HCT116 (cell line): Measurements from ENCODE around the gene TMTC4. TPM values are rescaled to one million over a fixed set of nuclear protein-coding genes. Genes with fewer than 3 reads are reported as not detected.

ENCODE experiments used
- ATAC-seq: fragments of 200-7000 bp; cut with Tn5 transposase; 2 replicates; pipeline ENCODE4 v1.9.1; 2020; ENCODE audit warnings: mild to moderate bottlenecking, moderate library complexity
- BruUV-seq: library from RNA; stranded (reverse); fragments of 400-500 nt; replicated peaks from 2 replicates; lab custom pipeline; 2021; lab: Mats Ljungman, UMichigan
- CTCF ChIA-PET: fragments of 300-600 bp; sonication (Branson Sonifier 250); formaldehyde crosslinking; loops from one replicate; lab custom pipeline; 2021; ENCODE audit warnings: antibody characterized with exemption; lab: Charles Lee
- POLR2A ChIA-PET: fragments of 300-600, 350-600 bp; sonication (Branson Sonifier 250); formaldehyde crosslinking; loops from one replicate; lab custom pipeline; 2021; ENCODE audit warnings: antibody characterized with exemption; lab: Charles Lee
- RAD21 ChIA-PET, 2 experiments: fragments of 300-600 bp; sonication (Branson Sonifier 250); formaldehyde crosslinking; loops; one replicate each; lab custom pipeline; 2023; ENCODE audit warnings: low total read pairs in 2 of 2; ENCODE audit not compliant: uncharacterized antibody in 2 of 2, unreplicated experiment in 2 of 2, low non-redundant PET in 1 of 2; lab: Charles Lee
- DNase-seq: peaks from one replicate; pipeline ENCODE4 v3.0.0-alpha.2; 2010; ENCODE audit warnings: low read depth, low spot score
- H2AFZ ChIP-seq: fragments of 200-600 bp; shearing (Covaris generic), sonication (generic); 2 replicates; pipeline ENCODE4 v1.6.1; 2017; ENCODE audit warnings: low read depth, mixed run types, mixed read lengths, antibody characterized with exemption, low read length; ENCODE audit not compliant: poor library complexity, severe bottlenecking
- H3K27ac ChIP-seq: 2 replicates; pipeline ENCODE4 v1.5.1; 2012; ENCODE audit warnings: low read depth, low read length
- H3K27me3 ChIP-seq: fragments of 200-600 bp; sonication (generic); 2 replicates; pipeline ENCODE4 v1.6.1; 2016; ENCODE audit warnings: mixed run types, low read length, mixed read lengths; ENCODE audit not compliant: insufficient read depth
- H3K36me3 ChIP-seq, 2 experiments: fragments of 200-500 bp in 1 of 2; fragments of 200-600 bp in 1 of 2; sonication (Bioruptor generic) in 1 of 2; sonication (generic) in 1 of 2; 2 replicates each; pipeline versions ENCODE4 v1.5.1 to v1.6.1; 2014 to 2016; ENCODE audit warnings: low read length in 2 of 2, inconsistent platforms in 1 of 2, mixed read lengths in 1 of 2, mixed run types in 1 of 2; ENCODE audit not compliant: insufficient read depth in 2 of 2, control insufficient read depth in 1 of 2
- H3K4me1 ChIP-seq, 2 experiments: fragments of 200-600 bp in 1 of 2; sonication (generic) in 1 of 2; 2 replicates each; pipeline versions ENCODE4 v1.5.1 to v1.6.1; 2012 to 2017; ENCODE audit warnings: low read length in 2 of 2, inconsistent platforms in 1 of 2, mild to moderate bottlenecking in 1 of 2, mixed read lengths in 1 of 2, mixed run types in 1 of 2, moderate library complexity in 1 of 2; ENCODE audit not compliant: insufficient read depth in 2 of 2, control insufficient read depth in 1 of 2
- H3K4me2 ChIP-seq: fragments of 200-600 bp; sonication (generic); 2 replicates; pipeline ENCODE4 v1.6.1; 2017; ENCODE audit warnings: mixed run types, low read length, mixed read lengths
- H3K4me3 ChIP-seq, 2 experiments: fragments of 200-600 bp in 1 of 2; sonication (generic) in 1 of 2; replicated peaks in 1 of 2; 2 replicates each; pipeline ENCODE4 v1.5.1; 2011 to 2016; ENCODE audit warnings: low read length in 2 of 2, control low read depth in 1 of 2, low read depth in 1 of 2, mild to moderate bottlenecking in 1 of 2, mixed read lengths in 1 of 2, mixed run types in 1 of 2
- H3K79me2 ChIP-seq: fragments of 200-600 bp; sonication (generic); 2 replicates; pipeline ENCODE4 v1.6.1; 2017; ENCODE audit warnings: mild to moderate bottlenecking, mixed run types, low read length, moderate library complexity, mixed read lengths; ENCODE audit not compliant: insufficient read depth
- H3K9ac ChIP-seq: fragments of 200-600 bp; sonication (generic); 2 replicates; pipeline ENCODE4 v1.6.1; 2016; ENCODE audit warnings: low read length, mixed read lengths
- H3K9me2 ChIP-seq: fragments of 200-600 bp; sonication (generic), shearing (Covaris generic); 2 replicates; pipeline ENCODE4 v1.6.1; 2017; ENCODE audit warnings: mixed run types, mild to moderate bottlenecking, moderate library complexity; ENCODE audit not compliant: insufficient read depth
- H3K9me3 ChIP-seq, 2 experiments: fragments of 200-500 bp in 1 of 2; fragments of 200-600 bp in 1 of 2; sonication (Bioruptor generic) in 1 of 2; sonication (generic) in 1 of 2; 2 replicates each; pipeline ENCODE4 v1.6.1; 2014 to 2017; ENCODE audit warnings: low read length in 2 of 2, mixed read lengths in 2 of 2, inconsistent platforms in 1 of 2, low read depth in 1 of 2, mild to moderate bottlenecking in 1 of 2, mixed run types in 1 of 2, moderate library complexity in 1 of 2; ENCODE audit not compliant: control insufficient read depth in 1 of 2, insufficient read depth in 1 of 2
- H4K20me1 ChIP-seq: fragments of 200-600 bp; sonication (generic), shearing (Covaris generic); 2 replicates; pipeline ENCODE4 v1.6.1; 2017; ENCODE audit warnings: mixed run types, mild to moderate bottlenecking, moderate library complexity; ENCODE audit not compliant: insufficient read depth
- CBX3 ChIP-seq: IDR thresholded peaks from 2 replicates; pipeline ENCODE4 v1.6.1; 2012; ENCODE audit warnings: low read depth
- ELF1 ChIP-seq: IDR thresholded peaks from 2 replicates; pipeline ENCODE4 v1.6.1; 2012; ENCODE audit warnings: low read depth, borderline replicate concordance
- EZH2phosphoT487 ChIP-seq: fragments of 200-600 bp; IDR thresholded peaks from 2 replicates; pipeline ENCODE4 v1.6.1; 2018; ENCODE audit warnings: antibody characterized with exemption, borderline replicate concordance
- FOSL1 ChIP-seq: IDR thresholded peaks from 2 replicates; pipeline ENCODE4 v1.6.1; 2012; ENCODE audit warnings: low read depth
- POLR2A ChIP-seq: IDR thresholded peaks from 2 replicates; pipeline ENCODE4 v1.7.0; 2011; ENCODE audit warnings: borderline replicate concordance; ENCODE audit not compliant: insufficient read depth, insufficient read length; ENCODE audit errors: extremely low read depth
- SIN3A ChIP-seq: IDR thresholded peaks from 2 replicates; pipeline ENCODE4 v1.6.1; 2012; ENCODE audit warnings: low read depth
- SP1 ChIP-seq: IDR thresholded peaks from 2 replicates; pipeline ENCODE4 v1.6.1; 2012; ENCODE audit warnings: low read depth
- TCF7L2 ChIP-seq: IDR thresholded peaks from 2 replicates; pipeline ENCODE4 v1.7.0; 2011; ENCODE audit warnings: borderline replicate concordance, inconsistent platforms; ENCODE audit not compliant: insufficient read depth, insufficient read length; ENCODE audit errors: extremely low read depth
- ZNF274 ChIP-seq: fragments of 200-500 bp; sonication (Bioruptor generic); IDR thresholded peaks from 2 replicates; pipeline ENCODE4 v1.6.1; 2014; ENCODE audit warnings: mild to moderate bottlenecking, low read depth, low read length, inconsistent platforms
- intact Hi-C: fragments of 100-400 bp; cut with micrococcal nuclease; formaldehyde crosslinking; loops from 2 replicates; pipeline ENCODE4 v1.10.0; 2022
- total RNA-seq: library from RNA; stranded (reverse); gene quantifications from one replicate; pipeline ENCODE4 v1.2.1, GENCODE V29; 2021; ENCODE audit not compliant: unreplicated experiment
- TF ChIP-seq, protein P1 (sequence below): IDR thresholded peaks from 2 replicates; pipeline ENCODE4 v1.6.1; 2012
- TF ChIP-seq, protein P2 (sequence below): IDR thresholded peaks from 2 replicates; pipeline ENCODE4 v1.6.1; 2012; ENCODE audit warnings: low read depth
- TF ChIP-seq, protein P3 (sequence below), 3 experiments: fragments of 200-600 bp in 1 of 3; sonication (generic) in 1 of 3; IDR thresholded peaks in 2 of 3; conservative IDR thresholded peaks in 1 of 3; 2 replicates each; pipeline ENCODE4 v1.5.1; 2012 to 2017; ENCODE audit warnings: low read depth in 2 of 3, low read length in 2 of 3, antibody characterized with exemption in 1 of 3, borderline replicate concordance in 1 of 3, control low read depth in 1 of 3, mild to moderate bottlenecking in 1 of 3, mixed read lengths in 1 of 3, mixed run types in 1 of 3, moderate library complexity in 1 of 3; ENCODE audit not compliant: insufficient read depth in 1 of 3

TMTC4 gene
- total RNA-seq, 1 experiment from 2014 or later = 23.6 TPM

- H3K79me2 ChIP-seq = no peaks in the 10 kb centered on the region
- H3K36me3 ChIP-seq = peaks cover 0 to 14% of the 10 kb centered on the region in 2 experiments; a peak in 3 of 4 replicates
- H4K20me1 ChIP-seq = no peaks in the 10 kb centered on the region
- ChIA-PET RAD21 (no interaction called here), CTCF (no interaction called here), POLR2A (no interaction called here)
- intact Hi-C loops = no loop called here
- no peak overlapping the region for H3K4me2 ChIP-seq
- BruUV-seq = no TSS peak
- H3K27ac ChIP-seq = no peak overlapping the region
- H3K9me3 ChIP-seq = no peaks in the 10 kb centered on the region
- no peaks in the 10 kb centered on the region for H3K4me1 ChIP-seq
- no peak for ATAC-seq
- H3K27me3 ChIP-seq = no peaks in the 10 kb centered on the region
- no peak for DNase-seq
- no peak for TF ChIP-seq POLR2A
- no peak for TF ChIP-seq TCF7L2
- no peak for TF ChIP-seq SP1
- TF ChIP-seq, protein P1, sequence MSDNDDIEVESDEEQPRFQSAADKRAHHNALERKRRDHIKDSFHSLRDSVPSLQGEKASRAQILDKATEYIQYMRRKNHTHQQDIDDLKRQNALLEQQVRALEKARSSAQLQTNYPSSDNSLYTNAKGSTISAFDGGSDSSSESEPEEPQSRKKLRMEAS = no peak
- TF ChIP-seq FOSL1 = no peak
- no peak for TF ChIP-seq ELF1
- TF ChIP-seq CBX3 = no peak
- TF ChIP-seq ZNF274 = no peak
- TF ChIP-seq EZH2phosphoT487 = no peak
- no peak for TF ChIP-seq SIN3A
- TF ChIP-seq, protein P2, sequence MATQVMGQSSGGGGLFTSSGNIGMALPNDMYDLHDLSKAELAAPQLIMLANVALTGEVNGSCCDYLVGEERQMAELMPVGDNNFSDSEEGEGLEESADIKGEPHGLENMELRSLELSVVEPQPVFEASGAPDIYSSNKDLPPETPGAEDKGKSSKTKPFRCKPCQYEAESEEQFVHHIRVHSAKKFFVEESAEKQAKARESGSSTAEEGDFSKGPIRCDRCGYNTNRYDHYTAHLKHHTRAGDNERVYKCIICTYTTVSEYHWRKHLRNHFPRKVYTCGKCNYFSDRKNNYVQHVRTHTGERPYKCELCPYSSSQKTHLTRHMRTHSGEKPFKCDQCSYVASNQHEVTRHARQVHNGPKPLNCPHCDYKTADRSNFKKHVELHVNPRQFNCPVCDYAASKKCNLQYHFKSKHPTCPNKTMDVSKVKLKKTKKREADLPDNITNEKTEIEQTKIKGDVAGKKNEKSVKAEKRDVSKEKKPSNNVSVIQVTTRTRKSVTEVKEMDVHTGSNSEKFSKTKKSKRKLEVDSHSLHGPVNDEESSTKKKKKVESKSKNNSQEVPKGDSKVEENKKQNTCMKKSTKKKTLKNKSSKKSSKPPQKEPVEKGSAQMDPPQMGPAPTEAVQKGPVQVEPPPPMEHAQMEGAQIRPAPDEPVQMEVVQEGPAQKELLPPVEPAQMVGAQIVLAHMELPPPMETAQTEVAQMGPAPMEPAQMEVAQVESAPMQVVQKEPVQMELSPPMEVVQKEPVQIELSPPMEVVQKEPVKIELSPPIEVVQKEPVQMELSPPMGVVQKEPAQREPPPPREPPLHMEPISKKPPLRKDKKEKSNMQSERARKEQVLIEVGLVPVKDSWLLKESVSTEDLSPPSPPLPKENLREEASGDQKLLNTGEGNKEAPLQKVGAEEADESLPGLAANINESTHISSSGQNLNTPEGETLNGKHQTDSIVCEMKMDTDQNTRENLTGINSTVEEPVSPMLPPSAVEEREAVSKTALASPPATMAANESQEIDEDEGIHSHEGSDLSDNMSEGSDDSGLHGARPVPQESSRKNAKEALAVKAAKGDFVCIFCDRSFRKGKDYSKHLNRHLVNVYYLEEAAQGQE = no peak
- TF ChIP-seq, protein P3, sequence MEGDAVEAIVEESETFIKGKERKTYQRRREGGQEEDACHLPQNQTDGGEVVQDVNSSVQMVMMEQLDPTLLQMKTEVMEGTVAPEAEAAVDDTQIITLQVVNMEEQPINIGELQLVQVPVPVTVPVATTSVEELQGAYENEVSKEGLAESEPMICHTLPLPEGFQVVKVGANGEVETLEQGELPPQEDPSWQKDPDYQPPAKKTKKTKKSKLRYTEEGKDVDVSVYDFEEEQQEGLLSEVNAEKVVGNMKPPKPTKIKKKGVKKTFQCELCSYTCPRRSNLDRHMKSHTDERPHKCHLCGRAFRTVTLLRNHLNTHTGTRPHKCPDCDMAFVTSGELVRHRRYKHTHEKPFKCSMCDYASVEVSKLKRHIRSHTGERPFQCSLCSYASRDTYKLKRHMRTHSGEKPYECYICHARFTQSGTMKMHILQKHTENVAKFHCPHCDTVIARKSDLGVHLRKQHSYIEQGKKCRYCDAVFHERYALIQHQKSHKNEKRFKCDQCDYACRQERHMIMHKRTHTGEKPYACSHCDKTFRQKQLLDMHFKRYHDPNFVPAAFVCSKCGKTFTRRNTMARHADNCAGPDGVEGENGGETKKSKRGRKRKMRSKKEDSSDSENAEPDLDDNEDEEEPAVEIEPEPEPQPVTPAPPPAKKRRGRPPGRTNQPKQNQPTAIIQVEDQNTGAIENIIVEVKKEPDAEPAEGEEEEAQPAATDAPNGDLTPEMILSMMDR (IDR thresholded peaks at IDR 0.05 in 2 of 3, conservative IDR thresholded peaks at IDR 0.05 in 1 of 3; ENCODE audit: borderline replicate concordance in 1 of 3, insufficient read depth in 1 of 3, low read depth in 2 of 3, low read length in 2 of 3) = no peak
- H3K9me2 ChIP-seq = no peaks in the 10 kb centered on the region
- H3K9ac ChIP-seq = no peak overlapping the region
- H3K4me3 ChIP-seq = no peak overlapping the region
- H2AFZ ChIP-seq = no peak overlapping the region
Measured at GRCh38 chr13:100625447-100625846, 49.1 kb downstream of the TMTC4 start.
